Right cardiac atrium (tissue), 5 donors: ENCODE data around the gene APOL5. TPM values are rescaled to one million over a fixed set of nuclear protein-coding genes. Genes with fewer than 3 reads are reported as not detected.
"Not testable (repeated sequence)": the region's sequence is repeated elsewhere in the genome, so short reads cannot be mapped to it uniquely, and the experiment has no call there.

ENCODE experiments used
- ATAC-seq, 2 donors: fragments of 200-7000 bp; cut with Tn5 transposase; one replicate each; pipeline versions ENCODE4 v1.8.0 to v1.9.1; 2020; ENCODE audit warnings: moderate library complexity in 2 of 2, mild to moderate bottlenecking in 1 of 2
- DNase-seq, 3 donors: peaks; one replicate each; pipeline ENCODE4 v3.0.0-alpha.2; 2020
- H3K27ac ChIP-seq: one replicate; pipeline ENCODE4 v1.5.1; 2013; ENCODE audit warnings: mild to moderate bottlenecking, low read length, control low read depth, moderate library complexity
- H3K27me3 ChIP-seq: one replicate; pipeline ENCODE4 v1.6.1; 2013; ENCODE audit not compliant: control insufficient read depth, insufficient read depth
- H3K4me1 ChIP-seq: one replicate; pipeline ENCODE4 v1.6.1; 2013; ENCODE audit warnings: low read length; ENCODE audit not compliant: control insufficient read depth, insufficient read depth
- H3K4me3 ChIP-seq: one replicate; pipeline ENCODE4 v1.5.1; 2013; ENCODE audit warnings: low read length, control low read depth
- H3K9me3 ChIP-seq: one replicate; pipeline ENCODE4 v1.6.1; 2013; ENCODE audit warnings: low read length; ENCODE audit not compliant: control insufficient read depth
- WGBS: extraction: QIAGEN DNeasy Blood & Tissue Kit; methylation state at CpG from one replicate; pipeline ENCODE4 v1.1.7; 2013; 5-methylcytosine and 5-hydroxymethylcytosine counted together
- intact Hi-C, 4 donors: fragments of 100-400 bp; cut with DNase I; formaldehyde crosslinking; loops; one replicate each; pipeline versions ENCODE4 v1.11.0 to v1.14.0; 2022 to 2023
- polyA plus RNA-seq: library from polyadenylated mRNA; stranded (reverse); fragments of 200-250 nt; gene quantifications from one replicate; pipeline ENCODE4 v1.2.3, GENCODE V29; 2013
- total RNA-seq, 4 donors: library from RNA; stranded (reverse); fragmentation: NEBNext Ultra II Directional; extraction: Animal tissue kit (Norgen Biotek cat#: 25700); gene quantifications; one replicate each; pipeline ENCODE4 v1.2.1, GENCODE V29; 2021
- donor health status: healthy with polysubstance abuse.
- donor health status: DM: no; HTN: yes; CAD: no.
- donor health status: DM: no; HTN: no; CAD: no.
- donor health status: DM: no; HTN: yes; CAD: no; lungs with severe emphysema.
- donor health status: DM: yes; HTN: yes; CAD: no.

The APOL5 gene
- total and polyA plus RNA-seq, 5 donors: 0.14 TPM; not detected in 4

GRCh38 chr22:35686298-35686697 lies 31.4 kb upstream of the APOL5 start:
- Histone ChIP-seq H3K4me1 (no peaks in the 10 kb centered on the region), H3K4me3 (no peak overlapping the region), H3K27me3 (no peaks in the 10 kb centered on the region), H3K9me3 (no peaks in the 10 kb centered on the region), H3K27ac (no peak overlapping the region)
- intact Hi-C loops: no loop called here
- DNase-seq (no peak), ATAC-seq (no peak)
- 86% methylated on average over 4 of the region's 4 CpGs for WGBS

GRCh38 chr22:35687461-35687860 lies 30.2 kb upstream of the APOL5 start:
- 64% methylated on average over 6 of the region's 6 CpGs for WGBS
- Histone ChIP-seq H3K27me3 (no peaks in the 10 kb centered on the region), H3K9me3 (no peaks in the 10 kb centered on the region), H3K4me3 (no peak overlapping the region), H3K4me1 (no peaks in the 10 kb centered on the region), H3K27ac (no peak overlapping the region)
- DNase-seq (no peak), ATAC-seq (peak in 1 of 2 donors; percentile 77)
- intact Hi-C loops: no loop called here

- ATAC-seq: no peak
- H3K27ac ChIP-seq: no peak overlapping the region
- DNase-seq: no peak
- H3K27me3 ChIP-seq: no peaks in the 10 kb centered on the region
- 83% methylated on average over 10 of the region's 10 CpGs for WGBS
- no peaks in the 10 kb centered on the region for H3K9me3 ChIP-seq
- intact Hi-C loops: no loop called here
- H3K4me3 ChIP-seq: no peak overlapping the region
- H3K4me1 ChIP-seq: no peaks in the 10 kb centered on the region
Observed at GRCh38 chr22:35688913-35689675, 28.6 kb upstream of the APOL5 start.

- ATAC-seq (no peak), DNase-seq (no peak)
- H3K9me3 ChIP-seq: no peaks in the 10 kb centered on the region
- H3K27me3 ChIP-seq: no peaks in the 10 kb centered on the region
- intact Hi-C loops: no loop called here
- H3K4me1 ChIP-seq: no peaks in the 10 kb centered on the region
- H3K27ac ChIP-seq: no peak overlapping the region
- 56% methylated on average over 1 of the region's 1 CpG for WGBS
- no peak overlapping the region for H3K4me3 ChIP-seq
Observed at GRCh38 chr22:35690001-35690400, 27.7 kb upstream of the APOL5 start.

- no peak for ATAC-seq
- Histone ChIP-seq H3K9me3 (no peaks in the 10 kb centered on the region), H3K4me3 (no peak overlapping the region), H3K27me3 (no peaks in the 10 kb centered on the region), H3K27ac (no peak overlapping the region), H3K4me1 (no peaks in the 10 kb centered on the region)
- no peak for DNase-seq
- intact Hi-C loops: no loop called here
- 79% methylated on average over 13 of the region's 13 CpGs for WGBS
Observed at GRCh38 chr22:35695202-35695601, 22.5 kb upstream of the APOL5 start.

GRCh38 chr22:35697142-35697541 lies 20.5 kb upstream of the APOL5 start:
- no peaks in the 10 kb centered on the region for H3K9me3 ChIP-seq
- no peaks in the 10 kb centered on the region for H3K4me1 ChIP-seq
- H3K4me3 ChIP-seq: no peak overlapping the region
- intact Hi-C loops: no loop called here
- ATAC-seq (no peak), DNase-seq (no peak)
- H3K27ac ChIP-seq: no peak overlapping the region
- 76% methylated on average over 14 of the region's 14 CpGs for WGBS
- no peaks in the 10 kb centered on the region for H3K27me3 ChIP-seq

GRCh38 chr22:35699852-35700251 lies 17.8 kb upstream of the APOL5 start:
- H3K4me1 ChIP-seq, DNase-seq, ATAC-seq, H3K4me3 ChIP-seq, H3K27ac ChIP-seq, H3K27me3 ChIP-seq, intact Hi-C loops, H3K9me3 ChIP-seq: not testable (repeated sequence)
- 79% methylated on average over 6 of the region's 6 CpGs for WGBS

- Histone ChIP-seq H3K27me3 (no peaks in the 10 kb centered on the region), H3K27ac (no peak overlapping the region), H3K9me3 (no peaks in the 10 kb centered on the region), H3K4me3 (no peak overlapping the region), H3K4me1 (no peaks in the 10 kb centered on the region)
- ATAC-seq: no peak
- WGBS: 83% methylated on average over 7 of the region's 7 CpGs
- no peak for DNase-seq
- intact Hi-C loops: no loop called here
Observed at GRCh38 chr22:35703861-35704584, 13.6 kb upstream of the APOL5 start.

GRCh38 chr22:35705141-35705540 lies 12.5 kb upstream of the APOL5 start:
- intact Hi-C loops: no loop called here
- no peaks in the 10 kb centered on the region for H3K27me3 ChIP-seq
- H3K4me1 ChIP-seq: no peaks in the 10 kb centered on the region
- ATAC-seq: no peak
- H3K9me3 ChIP-seq: no peaks in the 10 kb centered on the region
- no peak overlapping the region for H3K27ac ChIP-seq
- no peak overlapping the region for H3K4me3 ChIP-seq
- 93% methylated on average over 3 of the region's 3 CpGs for WGBS
- DNase-seq: no peak

- no peaks in the 10 kb centered on the region for H3K27me3 ChIP-seq
- 44% methylated on average over 7 of the region's 7 CpGs for WGBS
Observed at GRCh38 chr22:35708453-35708852, 9.2 kb upstream of the APOL5 start.

GRCh38 chr22:35708917-35709316 lies 8.8 kb upstream of the APOL5 start:
- DNase-seq (no peak), ATAC-seq (no peak)
- 66% methylated on average over 7 of the region's 7 CpGs for WGBS
- Histone ChIP-seq H3K27me3 (no peaks in the 10 kb centered on the region), H3K4me3 (no peak overlapping the region), H3K9me3 (no peaks in the 10 kb centered on the region), H3K4me1 (no peaks in the 10 kb centered on the region), H3K27ac (no peak overlapping the region)
- intact Hi-C loops: no loop called here

More at GRCh38 chr22:35708453-35708852, 9.2 kb upstream of the APOL5 start:
- DNase-seq: no peak
- no peak overlapping the region for H3K27ac ChIP-seq
- intact Hi-C loops: no loop called here
- ATAC-seq: no peak
- no peaks in the 10 kb centered on the region for H3K4me1 ChIP-seq
- H3K9me3 ChIP-seq: no peaks in the 10 kb centered on the region
- no peak overlapping the region for H3K4me3 ChIP-seq
